Middle frontal gyrus (tissue), 1 donor: ENCODE measurements around the gene PRDM13.
"Not testable (repeated sequence)": the region's sequence is repeated elsewhere in the genome, so short reads cannot be mapped to it uniquely, and the experiment has no call there.

Experiments used
- DNase-seq: peaks from one replicate; pipeline ENCODE4 v3.0.0-alpha.2; 2015; ENCODE audit warnings: low spot score; ENCODE audit errors: extremely low spot score

The PRDM13 gene

DNA sequence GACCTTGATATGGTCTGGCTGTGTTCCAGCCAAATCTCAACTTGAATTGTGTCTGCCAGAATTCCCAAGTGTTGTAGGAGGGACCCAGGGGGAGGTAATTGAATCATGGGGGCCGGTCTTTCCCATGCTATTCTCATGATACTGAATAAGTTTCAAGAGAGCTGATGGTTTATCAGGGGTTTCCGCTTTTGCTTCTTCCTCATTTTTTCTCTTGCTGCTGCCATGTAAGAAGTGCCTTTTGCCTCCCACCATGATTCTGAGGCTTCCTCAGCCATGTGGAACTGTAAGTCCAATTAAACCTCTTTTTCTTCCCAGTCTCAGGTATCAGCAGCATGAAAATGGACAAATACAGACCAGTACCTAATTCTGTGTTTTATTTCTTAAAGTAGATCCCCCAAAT lies 15.4 kb downstream of the PRDM13 start:
- not testable (repeated sequence) for DNase-seq

DNA sequence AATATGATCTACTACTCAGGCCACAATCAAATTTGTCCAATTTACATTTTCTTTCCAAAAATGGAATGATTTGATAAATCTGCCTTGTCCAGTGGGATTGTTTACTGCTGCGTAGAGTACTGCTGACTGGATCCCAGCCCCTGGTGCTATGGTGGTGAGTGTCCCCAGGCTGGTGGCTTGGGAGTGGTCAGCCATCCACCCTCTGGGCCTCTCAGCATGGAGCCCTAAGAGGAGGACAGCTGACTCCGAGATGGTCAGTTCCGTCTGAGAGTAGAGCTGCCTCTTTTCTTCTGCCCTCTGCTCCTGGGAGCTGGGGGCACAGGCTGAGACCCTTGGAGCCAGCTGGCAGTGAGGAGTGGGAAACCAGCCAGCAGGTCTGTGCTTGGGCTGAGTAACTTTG lies 22.7 kb downstream of the PRDM13 start:
- DNase-seq: no peak

DNA sequence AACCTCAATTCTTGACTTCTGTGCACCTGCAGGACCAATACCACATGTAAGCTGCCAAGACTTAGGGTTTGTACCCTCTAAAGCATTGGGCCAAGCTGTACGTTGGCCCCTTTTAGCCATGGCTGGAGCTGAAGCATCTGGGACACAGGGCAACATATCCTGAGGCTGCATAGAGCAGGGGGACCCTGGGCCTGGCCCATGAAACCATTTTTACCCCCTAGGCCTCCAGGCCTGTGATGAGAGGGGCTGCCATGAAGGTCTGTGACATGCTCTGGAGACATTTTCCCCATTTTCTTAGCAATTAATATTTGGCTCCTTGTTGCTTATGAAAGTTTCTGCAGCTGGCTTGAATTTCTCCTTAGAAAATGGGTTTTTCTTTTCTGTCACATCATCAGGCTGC lies 31.0 kb downstream of the PRDM13 start:
- no peak for DNase-seq

DNA sequence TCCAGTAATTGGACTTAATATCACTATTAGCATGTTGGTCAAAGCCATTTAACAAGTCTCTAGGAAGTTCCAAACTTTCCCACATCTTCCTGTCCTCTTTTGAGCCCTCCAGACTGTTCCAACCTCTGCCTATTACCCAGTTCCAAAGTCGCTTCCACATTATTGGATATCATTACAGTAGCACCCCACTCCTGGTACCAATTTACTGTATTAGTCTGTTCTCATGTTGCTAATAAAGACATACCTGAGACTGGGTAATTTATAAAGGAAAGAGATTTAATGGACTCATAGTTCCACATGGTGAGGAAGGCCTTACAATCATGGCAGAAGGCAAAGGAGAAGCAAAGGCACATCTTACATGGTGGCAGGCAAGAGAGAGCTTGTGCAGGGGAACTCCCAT lies 31.7 kb downstream of the PRDM13 start:
- not testable (repeated sequence) for DNase-seq

DNA sequence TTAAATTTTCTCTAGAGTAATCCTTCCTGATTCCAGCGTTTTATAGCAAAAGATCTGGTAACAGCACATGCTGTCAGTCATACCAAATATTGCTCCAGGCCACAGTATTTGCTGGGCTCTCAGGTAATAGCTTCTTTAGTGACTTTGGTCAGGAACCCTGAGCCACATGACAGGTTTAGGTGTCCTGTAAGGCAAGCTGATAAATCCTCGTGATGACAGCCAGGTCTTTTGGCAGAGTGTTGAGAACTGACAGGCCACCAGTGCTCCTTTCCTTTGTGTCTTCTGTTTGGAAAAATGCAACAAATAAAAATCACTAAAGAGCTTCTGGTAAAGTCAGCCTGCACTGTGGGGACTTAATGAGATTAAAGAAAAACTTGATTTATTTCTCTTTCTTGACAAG lies 34.6 kb downstream of the PRDM13 start:
- no peak for DNase-seq

DNA sequence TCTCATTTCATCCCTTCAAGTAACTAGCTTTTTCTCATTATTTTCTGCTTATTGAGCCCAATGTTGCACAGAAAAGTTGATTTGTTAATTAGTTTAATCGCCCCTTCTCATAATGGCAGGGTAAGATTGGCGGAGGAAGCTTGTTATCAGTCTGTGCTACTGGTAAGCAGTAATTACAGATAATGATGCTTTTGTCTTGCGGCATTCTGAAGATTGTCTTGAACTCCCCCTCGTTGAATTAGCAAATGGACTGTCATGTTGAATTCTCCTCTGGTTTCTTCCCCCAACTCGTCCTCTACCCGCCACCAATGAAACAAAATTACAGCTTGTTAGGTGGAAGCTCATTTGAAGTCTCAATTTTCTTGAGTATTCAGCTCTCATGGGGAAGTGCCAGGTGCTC lies 39.4 kb downstream of the PRDM13 start:
- no peak for DNase-seq

DNA sequence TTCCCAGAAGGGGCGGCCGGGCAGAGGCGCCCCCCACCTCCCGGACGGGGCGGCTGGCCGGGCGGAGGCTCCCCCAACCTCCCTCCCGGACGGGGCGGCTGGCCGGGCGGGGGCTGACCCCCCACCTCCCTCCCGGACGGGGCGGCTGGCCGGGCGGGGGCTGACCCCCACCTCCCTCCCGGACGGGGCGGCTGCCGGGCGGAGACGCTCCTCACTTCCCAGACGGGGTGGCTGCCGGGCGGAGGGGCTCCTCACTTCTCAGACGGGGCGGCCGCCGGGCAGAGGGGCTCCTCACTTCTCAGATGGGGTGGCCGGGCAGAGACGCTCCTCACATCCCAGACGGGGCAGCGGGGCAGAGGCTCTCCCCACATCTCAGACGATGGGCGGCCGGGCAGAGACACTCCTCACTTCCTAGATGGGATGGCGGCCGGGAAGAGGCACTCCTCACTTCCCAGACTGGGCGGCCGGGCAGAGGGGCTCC lies 43.5 kb downstream of the PRDM13 start:
- not testable (repeated sequence) for DNase-seq

DNA sequence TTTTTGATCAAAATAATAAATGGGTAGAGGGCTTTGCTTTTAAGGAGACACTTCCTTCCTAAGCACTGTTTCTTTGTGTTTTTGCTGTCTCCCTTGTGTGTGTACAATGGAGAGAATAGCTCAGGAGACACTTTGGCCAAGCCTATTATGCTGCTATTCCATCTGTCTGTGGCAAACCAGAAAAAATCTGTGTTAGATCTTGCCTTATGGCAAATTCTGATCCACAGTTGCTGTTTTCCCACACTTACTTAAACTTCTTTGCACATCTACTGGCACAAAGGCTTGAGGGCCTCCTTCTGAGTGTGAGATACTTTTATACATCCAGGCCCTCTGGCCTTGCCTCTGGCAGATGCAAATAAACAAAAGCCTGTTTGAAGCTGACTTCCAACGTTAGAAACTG lies 53.6 kb downstream of the PRDM13 start:
- no peak for DNase-seq

DNA sequence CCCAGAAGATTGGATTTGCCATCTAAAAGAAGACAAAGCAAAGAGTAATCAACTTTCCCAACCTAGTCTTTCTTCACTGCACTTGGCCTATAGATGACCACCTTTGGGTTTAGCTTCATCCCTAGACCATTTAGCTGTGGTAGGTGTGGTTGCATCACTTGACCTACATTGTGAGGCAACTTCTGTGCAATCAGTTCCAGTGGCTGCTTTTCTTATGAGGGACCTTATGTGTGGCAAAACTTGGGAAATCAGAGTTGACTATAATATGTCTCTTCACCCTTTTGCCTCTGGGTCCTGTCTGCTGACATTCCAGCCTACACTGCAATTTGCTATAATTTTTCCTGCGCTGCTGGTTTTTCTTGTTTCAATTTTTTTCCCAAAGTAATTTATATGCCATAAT lies 55.2 kb downstream of the PRDM13 start:
- no peak for DNase-seq

DNA sequence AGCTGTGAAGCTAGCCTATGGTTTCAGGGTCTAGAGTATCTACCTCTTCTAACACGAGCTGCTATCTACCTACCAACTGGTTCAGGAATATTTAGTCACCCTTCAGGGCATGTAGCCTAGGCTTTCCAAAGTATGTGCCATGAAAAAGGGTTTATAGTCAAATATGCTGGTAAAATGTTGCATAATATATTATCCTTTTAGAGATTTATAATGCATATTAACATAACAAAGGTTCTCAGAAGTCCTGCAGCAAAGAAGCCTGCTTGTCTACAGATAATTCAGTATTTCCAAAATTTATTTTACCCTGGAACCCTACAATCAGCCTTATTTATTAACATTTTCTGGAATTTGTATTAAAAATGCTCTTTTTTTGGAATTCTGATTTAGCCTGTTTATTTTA lies 56.0 kb downstream of the PRDM13 start:
- DNase-seq: no peak
